ENCODE results near the gene EFNA2. TPM values are rescaled to one million over a fixed set of nuclear protein-coding genes. Genes with fewer than 3 reads are reported as not detected.

The EFNA2 gene
- total RNA-seq, 2 experiments from 2014 or later, result not detected

GRCh38 chr19:1269478-1270212, 16.0 kb upstream of the EFNA2 start:
- peaks cover 92% of the 10 kb centered on the region for H3K4me1 ChIP-seq (ENCODE audit: insufficient read depth, low read length)
- no peaks in the 10 kb centered on the region for H3K27me3 ChIP-seq (ENCODE audit: control insufficient read depth in 1 of 2, insufficient read depth in 2 of 2, low read length in 2 of 2)
- CTCF ChIA-PET, result interaction anchor here (0.6 to 11.0 kb wide), 3 partner anchors 17 to 25 kb away, joined by 4 to 255 read pairs (median 6); partner anchors contain the start of gene MIDN
- peak; percentile 37 for ATAC-seq (ENCODE audit: poor library complexity)
- H3K27ac ChIP-seq (ENCODE audit: low read depth in 1 of 2, low read length in 2 of 2), result peak overlapping the region; percentile 78 to 84
- peak overlapping the region; percentile 99 for H3K4me3 ChIP-seq (ENCODE audit: low read length)
- Mint-ChIP-seq H3K4me1 (ENCODE audit: low read depth) (peaks cover 68% of the 10 kb centered on the region), H3K27me3 (no peaks in the 10 kb centered on the region), H3K9me3 (no peaks in the 10 kb centered on the region), H3K27ac (peak overlapping the region; percentile 88), H3K4me3 (peak overlapping the region; percentile 94), H3K36me3 (ENCODE audit: low read depth) (peaks cover 54% of the 10 kb centered on the region)
- DNase-seq, result peak; percentile 75 to 94 (median 86)
- H3K36me3 ChIP-seq (ENCODE audit: insufficient read depth, low read length), result peaks cover 50% of the 10 kb centered on the region
- POLR2A ChIA-PET, result interaction anchor here (0.6 to 10.3 kb wide), 62 partner anchors 8 to 609 kb away, joined by 3 to 476 read pairs (median 7); partner anchors contain the start of genes ABCA7, ARHGAP45, ATP5F1D and CBARP
- intact Hi-C loops (cut with DNase I, micrococcal nuclease), result loop anchor here (1.0 to 10.0 kb wide), 3 partner anchors 10 to 205 kb away; partner anchors contain the start of genes C19orf25 (in 1 of the 2), DAZAP1 (in 1 of the 2) and GAMT (in 1 of the 2)
- H3K9me3 ChIP-seq (ENCODE audit: control insufficient read depth in 1 of 2, insufficient read depth in 1 of 2, low read length in 2 of 2), result no peaks in the 10 kb centered on the region
- no peak for TF ChIP-seq CTCF (IDR thresholded peaks at IDR 0.05)

DNA sequence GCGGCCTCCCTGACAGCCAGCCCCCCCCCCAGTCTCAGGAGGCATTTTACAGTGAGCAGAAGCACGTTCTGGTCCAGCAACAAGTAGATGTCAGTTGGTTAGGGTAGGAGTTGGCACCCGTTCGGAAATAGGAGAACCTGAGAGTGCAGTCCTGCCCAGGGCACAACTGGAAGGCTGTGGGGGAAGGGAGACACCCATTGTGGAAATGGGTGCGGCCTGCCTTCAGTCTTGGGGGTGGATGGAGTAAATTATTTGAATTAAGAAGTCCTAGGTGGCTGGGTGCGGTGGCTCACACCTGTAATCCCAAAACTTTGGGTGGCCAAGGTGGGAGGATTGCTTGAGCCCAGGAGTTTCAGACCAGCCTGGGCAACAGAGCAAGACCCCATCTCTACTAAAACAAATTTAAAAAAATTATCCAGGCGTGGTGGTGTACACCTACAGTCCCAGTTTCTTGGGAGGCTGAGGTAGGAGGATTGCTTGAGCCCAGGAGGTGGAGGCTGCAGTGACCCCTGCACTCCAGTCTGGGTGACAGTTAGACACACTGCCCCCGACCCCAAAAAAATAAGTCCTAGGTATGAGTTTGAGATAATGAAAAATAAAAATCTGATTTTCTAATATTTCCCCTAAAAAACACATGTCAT, 15.3 kb upstream of the EFNA2 start:
- intact Hi-C loops (cut with DNase I, micrococcal nuclease), result loop anchor here (10.0 kb wide), 2 partner anchors 134 to 204 kb away; partner anchors contain the start of genes C19orf25 (in 1 of the 2), DAZAP1 (in 1 of the 2) and GAMT (in 1 of the 2)
- Mint-ChIP-seq H3K4me3 (peak overlapping the region; percentile 94), H3K27me3 (no peaks in the 10 kb centered on the region), H3K36me3 (ENCODE audit: low read depth) (peaks cover 58% of the 10 kb centered on the region), H3K4me1 (ENCODE audit: low read depth) (peaks cover 64% of the 10 kb centered on the region), H3K27ac (peak overlapping the region; percentile 82), H3K9me3 (no peaks in the 10 kb centered on the region)
- TF ChIP-seq CTCF (IDR thresholded peaks at IDR 0.05), result no peak
- Histone ChIP-seq H3K4me3 (ENCODE audit: low read length) (peak overlapping the region; percentile 99), H3K27ac (ENCODE audit: low read depth in 1 of 2, low read length in 2 of 2) (peak overlapping the region; percentile 78 to 84), H3K9me3 (ENCODE audit: control insufficient read depth in 1 of 2, insufficient read depth in 1 of 2, low read length in 2 of 2) (no peaks in the 10 kb centered on the region), H3K4me1 (ENCODE audit: insufficient read depth, low read length) (peaks cover 91% of the 10 kb centered on the region), H3K36me3 (ENCODE audit: insufficient read depth, low read length) (peaks cover 55% of the 10 kb centered on the region), H3K27me3 (ENCODE audit: control insufficient read depth in 1 of 2, insufficient read depth in 2 of 2, low read length in 2 of 2) (no peaks in the 10 kb centered on the region)
- ChIA-PET POLR2A (interaction anchor here (1.7 kb wide), 1 partner anchor 21 kb away, joined by 57 read pairs; no protein-coding TSS in a partner anchor), CTCF (interaction anchor here (4.3 to 11.0 kb wide), 2 partner anchors 26 kb away, joined by 26 to 255 read pairs; no protein-coding TSS in a partner anchor)
- no peak for ATAC-seq (ENCODE audit: poor library complexity)
- peak in 1 of 14 experiments; percentile 43 for DNase-seq

DNA sequence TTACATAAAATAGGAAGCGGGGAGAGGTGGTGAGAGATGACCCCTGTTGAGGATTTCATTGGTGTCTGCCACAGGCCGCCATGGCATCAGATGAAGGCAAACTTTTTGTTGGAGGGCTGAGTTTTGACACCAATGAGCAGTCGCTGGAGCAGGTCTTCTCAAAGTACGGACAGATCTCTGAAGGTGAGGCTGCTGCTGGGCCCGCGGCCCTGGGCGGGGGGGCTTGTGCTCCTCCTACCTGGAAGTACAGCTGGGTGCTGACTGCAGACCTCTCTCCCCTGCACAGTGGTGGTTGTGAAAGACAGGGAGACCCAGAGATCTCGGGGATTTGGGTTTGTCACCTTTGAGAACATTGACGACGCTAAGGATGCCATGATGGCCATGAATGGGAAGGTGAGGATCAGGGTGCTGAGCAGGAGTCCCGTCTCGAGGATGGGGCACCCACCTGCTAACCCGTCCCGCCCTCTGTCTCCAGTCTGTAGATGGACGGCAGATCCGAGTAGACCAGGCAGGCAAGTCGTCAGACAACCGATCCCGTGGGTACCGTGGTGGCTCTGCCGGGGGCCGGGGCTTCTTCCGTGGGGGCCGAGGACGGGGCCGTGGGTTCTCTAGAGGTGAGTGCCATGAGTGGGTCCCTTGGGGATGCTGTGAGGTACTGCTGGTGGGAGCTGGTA, 14.7 kb upstream of the EFNA2 start:
- peaks cover 87% of the 10 kb centered on the region for H3K4me1 ChIP-seq (ENCODE audit: insufficient read depth, low read length)
- ATAC-seq (ENCODE audit: poor library complexity), result no peak
- peak overlapping the region; percentile 94 for H3K4me3 Mint-ChIP-seq

More for the DNA sequence above, 14.7 kb upstream of the EFNA2 start:
- H3K27ac ChIP-seq (ENCODE audit: low read depth in 1 of 2, low read length in 2 of 2), result peak overlapping the region; percentile 15 to 18
- Mint-ChIP-seq H3K27ac (peak overlapping the region; percentile 82), H3K4me1 (ENCODE audit: low read depth) (peaks cover 63% of the 10 kb centered on the region), H3K27me3 (no peaks in the 10 kb centered on the region), H3K9me3 (no peaks in the 10 kb centered on the region), H3K36me3 (ENCODE audit: low read depth) (peaks cover 63% of the 10 kb centered on the region)
- ChIA-PET POLR2A (interaction anchor here (1.3 to 1.9 kb wide), 3 partner anchors 18 to 243 kb away, joined by 3 to 6 read pairs (median 3); no protein-coding TSS in a partner anchor), CTCF (interaction anchor here (1.4 to 4.3 kb wide), 2 partner anchors 22 to 27 kb away, joined by 3 to 26 read pairs; no protein-coding TSS in a partner anchor)
- no peaks in the 10 kb centered on the region for H3K9me3 ChIP-seq (ENCODE audit: control insufficient read depth in 1 of 2, insufficient read depth in 1 of 2, low read length in 2 of 2)
- no peaks in the 10 kb centered on the region for H3K27me3 ChIP-seq (ENCODE audit: control insufficient read depth in 1 of 2, insufficient read depth in 2 of 2, low read length in 2 of 2)
- peak overlapping the region; percentile 99 for H3K4me3 ChIP-seq (ENCODE audit: low read length)
- H3K36me3 ChIP-seq (ENCODE audit: insufficient read depth, low read length), result peaks cover 55% of the 10 kb centered on the region
- TF ChIP-seq CTCF (IDR thresholded peaks at IDR 0.05), result no peak
- intact Hi-C loops (cut with DNase I, micrococcal nuclease), result loop anchor here (10.0 kb wide), 2 partner anchors 134 to 204 kb away; partner anchors contain the start of genes C19orf25 (in 1 of the 2), DAZAP1 (in 1 of the 2) and GAMT (in 1 of the 2)
- peak in 2 of 14 experiments; percentile 33 to 56 for DNase-seq
